IMR-90 (cell line): ENCODE measurements around the gene MRPL17. TPM values are rescaled to one million over a fixed set of nuclear protein-coding genes. Genes with fewer than 3 reads are reported as not detected.

ENCODE experiments used
- ATAC-seq: fragments of 200-7000 bp; cut with Tn5 transposase; 2 replicates; pipeline ENCODE4 v1.9.1; 2020; ENCODE audit warnings: low read depth, mild to moderate bottlenecking, moderate library complexity
- BruUV-seq: library from RNA; stranded (reverse); fragments of 400-500 nt; replicated peaks from 2 replicates; lab custom pipeline; 2021; lab: Mats Ljungman, UMichigan
- CTCF ChIA-PET: fragments of 300-600 bp; formaldehyde crosslinking; extraction: SDS; loops from one replicate; lab custom pipeline; 2021; ENCODE audit warnings: antibody characterized with exemption; lab: Yijun Ruan, JAX
- POLR2A ChIA-PET: fragments of 300-600 bp; sonication (Branson Sonifier 250); formaldehyde crosslinking; loops from one replicate; lab custom pipeline; 2022; ENCODE audit warnings: antibody characterized with exemption; ENCODE audit not compliant: unreplicated experiment; lab: Charles Lee
- DNase-seq: peaks from one replicate; pipeline ENCODE4 v3.0.0; 2013
- H2AFZ ChIP-seq: replicated peaks from 2 replicates; pipeline ENCODE3; 2013; ENCODE audit warnings: low read length, mild to moderate bottlenecking; ENCODE audit not compliant: poor library complexity
- H2AK5ac ChIP-seq: 2 replicates; pipeline ENCODE4 v1.6.1; 2013; ENCODE audit warnings: low read depth, low read length, inconsistent platforms
- H2AK9ac ChIP-seq: replicated peaks from 2 replicates; pipeline ENCODE3; 2013; ENCODE audit warnings: mild to moderate bottlenecking, low read depth, low read length, moderate library complexity; ENCODE audit not compliant: poor library complexity
- H2BK120ac ChIP-seq: 2 replicates; pipeline ENCODE4 v1.6.1; 2013; ENCODE audit warnings: low read depth, low read length, inconsistent platforms
- H2BK15ac ChIP-seq: 3 replicates; pipeline ENCODE4 v1.6.1; 2013; ENCODE audit warnings: low read depth, low read length, inconsistent platforms
- H2BK20ac ChIP-seq: 2 replicates; pipeline ENCODE4 v1.6.1; 2013; ENCODE audit warnings: low read depth, mild to moderate bottlenecking, inconsistent platforms, low read length, moderate library complexity
- H2BK5ac ChIP-seq: 2 replicates; pipeline ENCODE4 v1.6.1; 2013; ENCODE audit warnings: mild to moderate bottlenecking, low read depth, low read length, inconsistent platforms; ENCODE audit not compliant: poor library complexity, severe bottlenecking
- H3K14ac ChIP-seq: replicated peaks from 2 replicates; pipeline ENCODE4 v1.6.1; 2013; ENCODE audit warnings: low read depth, low read length, inconsistent platforms
- H3K18ac ChIP-seq: 2 replicates; pipeline ENCODE4 v1.6.1; 2013; ENCODE audit warnings: low read depth, low read length, control low read depth
- H3K23ac ChIP-seq: 2 replicates; pipeline ENCODE4 v1.6.1; 2013; ENCODE audit warnings: low read depth, low read length, inconsistent platforms
- H3K27ac ChIP-seq: 2 replicates; pipeline ENCODE4 v1.5.1; 2013; ENCODE audit warnings: mild to moderate bottlenecking, control low read depth, low read length; ENCODE audit not compliant: insufficient read depth
- H3K27me3 ChIP-seq: 2 replicates; pipeline ENCODE4 v1.6.1; 2013; ENCODE audit warnings: low read length; ENCODE audit not compliant: control insufficient read depth, insufficient read depth
- H3K36me3 ChIP-seq: 2 replicates; pipeline ENCODE4 v1.6.1; 2013; ENCODE audit warnings: low read length, mixed read lengths; ENCODE audit not compliant: control insufficient read depth, insufficient read depth
- H3K4ac ChIP-seq: 2 replicates; pipeline ENCODE4 v1.6.1; 2013; ENCODE audit warnings: low read depth, low read length, inconsistent platforms
- H3K4me1 ChIP-seq: 2 replicates; pipeline ENCODE4 v1.6.1; 2013; ENCODE audit warnings: low read length, mixed read lengths; ENCODE audit not compliant: control insufficient read depth, insufficient read depth
- H3K4me2 ChIP-seq: 2 replicates; pipeline ENCODE4 v1.6.1; 2013; ENCODE audit warnings: low read depth, mild to moderate bottlenecking, control low read depth, low read length, moderate library complexity
- H3K4me3 ChIP-seq: 2 replicates; pipeline ENCODE4 v1.5.1; 2013; ENCODE audit warnings: low read depth, mild to moderate bottlenecking, control low read depth, low read length, moderate library complexity; ENCODE audit not compliant: insufficient read depth
- H3K56ac ChIP-seq: 2 replicates; pipeline ENCODE4 v1.6.1; 2013; ENCODE audit warnings: low read length, inconsistent platforms; ENCODE audit not compliant: insufficient read depth; ENCODE audit errors: extremely low read depth
- H3K79me1 ChIP-seq, 2 experiments: 2 replicates each; pipeline ENCODE4 v1.6.1; 2013; ENCODE audit warnings: low read length in 2 of 2, inconsistent platforms in 1 of 2, low read depth in 1 of 2
- H3K9ac ChIP-seq: 2 replicates; pipeline ENCODE4 v1.6.1; 2013; ENCODE audit warnings: low read depth, low read length, control low read depth
- H3K9me1 ChIP-seq: 2 replicates; pipeline ENCODE4 v1.6.1; 2013; ENCODE audit warnings: low read length, inconsistent platforms; ENCODE audit not compliant: insufficient read depth
- H3K9me3 ChIP-seq: 2 replicates; pipeline ENCODE4 v1.6.1; 2013; ENCODE audit warnings: low read length; ENCODE audit not compliant: control insufficient read depth, insufficient read depth
- H4K20me1 ChIP-seq: 2 replicates; pipeline ENCODE4 v1.6.1; 2013; ENCODE audit warnings: low read length, inconsistent platforms; ENCODE audit not compliant: insufficient read depth
- H4K5ac ChIP-seq: 2 replicates; pipeline ENCODE4 v1.6.1; 2013; ENCODE audit warnings: mild to moderate bottlenecking, low read depth, low read length, control low read depth
- H4K8ac ChIP-seq, 2 experiments: 2 replicates each; pipeline ENCODE4 v1.6.1; 2013; ENCODE audit warnings: low read depth in 2 of 2, low read length in 2 of 2, control low read depth in 1 of 2, inconsistent platforms in 1 of 2
- H4K91ac ChIP-seq: 2 replicates; pipeline ENCODE4 v1.6.1; 2013; ENCODE audit warnings: low read depth, low read length, inconsistent platforms; ENCODE audit not compliant: insufficient read depth
- MAFK ChIP-seq: IDR thresholded peaks from 2 replicates; pipeline ENCODE4 v1.6.1; 2012; ENCODE audit warnings: low read depth, low read length, improper control_type of control experiment
- NFE2L2 ChIP-seq: fragments of 150-350 bp; IDR thresholded peaks from 2 replicates; pipeline ENCODE4 v1.6.1; 2016; ENCODE audit warnings: low read depth, mild to moderate bottlenecking, low read length
- RCOR1 ChIP-seq: IDR thresholded peaks from 2 replicates; pipeline ENCODE4 v1.6.1; 2012; ENCODE audit warnings: mild to moderate bottlenecking, low read length, improper control_type of control experiment; ENCODE audit not compliant: insufficient replicate concordance
- SMC3 ChIP-seq: fragments of 150-350 bp; IDR thresholded peaks from 2 replicates; pipeline ENCODE4 v1.6.1; 2016; ENCODE audit warnings: low read depth, mild to moderate bottlenecking, antibody characterized with exemption, low read length, moderate library complexity
- WGBS, 2 experiments: methylation state at CpG; one replicate each; pipeline versions ENCODE4 v1.1.5 to v1.1.7; 2013; ENCODE audit warnings: missing lambda C conversion rate in 2 of 2; ENCODE audit not compliant: insufficient read length in 1 of 2; ENCODE audit errors: extremely low coverage in 2 of 2; 5-methylcytosine and 5-hydroxymethylcytosine counted together
- dilution Hi-C: fragments of 300-500 bp; cut with HindIII; formaldehyde crosslinking; loops from one replicate; pipeline ENCODE4 v1.14.3; 2018; ENCODE audit warnings: low sequenced_read_pairs; ENCODE audit not compliant: unreplicated experiment
- in situ Hi-C: fragments of 300-500 bp; cut with MboI; formaldehyde crosslinking; loops from 3 replicates; pipeline ENCODE4 v1.14.3; 2019; ENCODE audit warnings: low sequenced_read_pairs, inconsistent platforms, mixed read lengths
- intact Hi-C: fragments of 100-400 bp; cut with micrococcal nuclease; formaldehyde crosslinking; loops from 2 replicates; pipeline ENCODE4 v1.10.0; 2022
- polyA plus RNA-seq, 3 experiments: library from polyadenylated mRNA; depleted of rRNA; stranded (reverse); fragments of >200 nt; gene quantifications; 2 replicates each; pipeline ENCODE4 v1.2.3, GENCODE V29; 2012; ENCODE audit warnings: low replicate concordance in 1 of 3
- total RNA-seq: library from RNA; depleted of rRNA; stranded (reverse); fragments of >200 nt; gene quantifications from 2 replicates; pipeline ENCODE4 v1.2.3, GENCODE V29; 2012

The MRPL17 gene
- total and polyA plus RNA-seq, 2 of the 4 experiments (the other 2 are of a cell fraction) = 70.3 to 85.2 TPM

DNA sequence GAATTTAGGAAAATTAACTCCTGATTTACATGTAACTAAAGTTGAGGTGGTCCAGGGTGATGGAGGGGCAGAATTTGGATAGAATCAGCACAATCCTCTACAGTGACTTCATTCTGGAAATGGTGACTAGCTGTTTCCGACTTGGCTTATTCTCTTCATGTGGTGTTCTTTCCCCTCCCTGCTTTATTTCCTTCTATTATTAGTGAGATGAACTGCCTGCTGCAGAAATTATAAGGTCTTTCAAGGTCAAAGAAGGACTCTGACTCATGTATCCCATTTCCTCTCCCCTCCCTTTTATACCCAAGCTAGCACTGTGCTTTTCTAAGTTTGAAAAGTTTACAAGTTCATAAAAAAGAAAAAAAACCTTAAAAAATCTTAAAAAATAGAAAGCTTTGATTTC, 12.2 kb upstream of the MRPL17 start:
- Histone ChIP-seq H3K18ac (no peak overlapping the region), H3K9me1 (no peaks in the 10 kb centered on the region; the same call in 1 of the 2 replicates), H2BK120ac (peak overlapping the region; percentile 48), H4K20me1 (no peaks in the 10 kb centered on the region), H4K5ac (no peak overlapping the region), H3K4me1 (peaks cover 6% of the 10 kb centered on the region), H3K27ac (no peak overlapping the region), H3K9me3 (no peaks in the 10 kb centered on the region), H3K4me3 (no peak overlapping the region), H2BK20ac (no peak overlapping the region), H4K91ac (no peak overlapping the region), H2BK15ac (no peak overlapping the region), H3K4me2 (no peak overlapping the region), H3K4ac (no peak overlapping the region), H2AFZ (peak overlapping the region; percentile 77), H4K8ac (peak overlapping the region in 1 of 2 experiments; percentile 44; a peak in 1 of 4 replicates), H3K23ac (peak overlapping the region; percentile 11; the same call in 1 of the 2 replicates), H3K36me3 (no peaks in the 10 kb centered on the region), H2AK5ac (no peak overlapping the region), H3K56ac (no peak overlapping the region), H3K14ac (0 out of 2 replicates have a peak overlapping the region, but pooled peaks have one; percentile 31), H2AK9ac (no peak overlapping the region), H3K79me1 (no peaks in the 10 kb centered on the region), H3K27me3 (no peaks in the 10 kb centered on the region), H2BK5ac (no peak overlapping the region), H3K9ac (no peak overlapping the region)
- intact Hi-C loops = no loop called here
- BruUV-seq = no TSS peak
- WGBS, 2 experiments = no CpG with 5 or more reads among the region's 1 CpG
- peak; percentile 48 for ATAC-seq
- in situ Hi-C loops = no loop called here
- TF ChIP-seq MAFK (peak; percentile 46; the same call in 1 of the 2 replicates), SMC3 (no peak), RCOR1 (no peak), NFE2L2 (no peak)
- CTCF ChIA-PET = interaction anchor here (0.6 to 1.4 kb wide), 6 partner anchors 10 to 316 kb away, joined by 3 to 7 read pairs (median 3); partner anchors contain the start of gene MRPL17
- POLR2A ChIA-PET = interaction anchor here (0.7 kb wide), 1 partner anchor 88 kb away, joined by 4 read pairs; no protein-coding TSS in a partner anchor
- dilution Hi-C loops = no loop called here
- peak; percentile 60 for DNase-seq
